Measurements from ENCODE around the gene SGSM2. TPM values are rescaled to one million over a fixed set of nuclear protein-coding genes. Genes with fewer than 3 reads are reported as not detected.
A peak's percentile ranks its signal among the peaks of the same experiment; 100 is the strongest.

SGSM2 gene
- total and polyA plus RNA-seq, 2 experiments from 2014 or later = 99.3 to 106 TPM

DNA sequence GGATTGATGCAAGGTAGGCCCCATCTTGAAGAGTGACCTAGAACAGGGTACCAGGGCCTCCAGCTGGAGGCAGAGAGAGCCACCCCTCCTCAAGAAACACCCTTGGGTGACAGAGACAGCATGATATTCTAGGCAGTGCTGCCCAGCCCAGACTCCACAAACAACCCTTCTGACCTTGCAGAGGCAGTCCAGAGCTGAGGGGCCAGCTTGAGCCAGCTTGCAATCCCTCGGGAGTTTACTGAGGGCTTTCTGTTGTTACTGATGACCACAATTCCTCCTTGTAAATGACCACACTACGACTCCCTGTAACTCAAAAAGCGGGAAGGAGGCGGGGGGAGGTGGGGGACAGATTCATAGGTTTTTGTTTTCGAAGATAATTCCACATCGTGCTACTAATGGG is 82.2 kb downstream of the SGSM2 start:
- TF ChIP-seq, protein P1, sequence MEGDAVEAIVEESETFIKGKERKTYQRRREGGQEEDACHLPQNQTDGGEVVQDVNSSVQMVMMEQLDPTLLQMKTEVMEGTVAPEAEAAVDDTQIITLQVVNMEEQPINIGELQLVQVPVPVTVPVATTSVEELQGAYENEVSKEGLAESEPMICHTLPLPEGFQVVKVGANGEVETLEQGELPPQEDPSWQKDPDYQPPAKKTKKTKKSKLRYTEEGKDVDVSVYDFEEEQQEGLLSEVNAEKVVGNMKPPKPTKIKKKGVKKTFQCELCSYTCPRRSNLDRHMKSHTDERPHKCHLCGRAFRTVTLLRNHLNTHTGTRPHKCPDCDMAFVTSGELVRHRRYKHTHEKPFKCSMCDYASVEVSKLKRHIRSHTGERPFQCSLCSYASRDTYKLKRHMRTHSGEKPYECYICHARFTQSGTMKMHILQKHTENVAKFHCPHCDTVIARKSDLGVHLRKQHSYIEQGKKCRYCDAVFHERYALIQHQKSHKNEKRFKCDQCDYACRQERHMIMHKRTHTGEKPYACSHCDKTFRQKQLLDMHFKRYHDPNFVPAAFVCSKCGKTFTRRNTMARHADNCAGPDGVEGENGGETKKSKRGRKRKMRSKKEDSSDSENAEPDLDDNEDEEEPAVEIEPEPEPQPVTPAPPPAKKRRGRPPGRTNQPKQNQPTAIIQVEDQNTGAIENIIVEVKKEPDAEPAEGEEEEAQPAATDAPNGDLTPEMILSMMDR (IDR thresholded peaks at IDR 0.05; ENCODE audit: low read depth, low read length) = no peak
- peak overlapping the region; percentile 12 for H3K27ac ChIP-seq
- H3K4me3 ChIP-seq = no peak overlapping the region
- peaks cover 6% of the 10 kb centered on the region for H3K4me1 ChIP-seq (ENCODE audit: low read depth)
- H3K36me3 ChIP-seq = peaks cover 10% of the 10 kb centered on the region
- no peaks in the 10 kb centered on the region for H3K27me3 ChIP-seq
- DNase-seq (ENCODE audit: low read depth in 1 of 2, low spot score in 1 of 2) = no peak
- H3K9me3 ChIP-seq (ENCODE audit: low read depth) = no peaks in the 10 kb centered on the region

DNA sequence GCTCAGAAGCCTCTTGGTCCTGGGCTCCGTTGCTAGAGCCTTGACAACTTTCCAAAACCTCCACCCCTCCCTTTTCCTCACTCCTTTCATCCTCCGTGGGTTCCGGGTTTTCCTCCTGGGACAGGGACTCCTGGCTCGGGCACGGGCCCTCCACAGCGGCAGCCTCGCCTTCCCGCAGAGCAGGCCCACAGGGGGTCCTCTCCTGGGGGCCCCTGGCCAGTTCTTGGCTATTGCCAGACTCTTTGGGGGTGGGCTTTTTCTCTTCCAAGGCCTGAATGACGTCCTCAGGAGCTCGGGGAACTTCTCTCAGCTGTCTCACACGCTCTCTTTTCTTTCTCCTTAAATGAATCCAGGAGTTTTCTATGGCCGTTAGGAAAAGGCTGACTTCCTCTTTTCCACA is 82.9 kb downstream of the SGSM2 start:
- Histone ChIP-seq H3K27ac (no peak overlapping the region), H3K36me3 (peaks cover 10% of the 10 kb centered on the region), H3K4me3 (no peak overlapping the region), H3K4me1 (ENCODE audit: low read depth) (peaks cover 6% of the 10 kb centered on the region), H3K9me3 (ENCODE audit: low read depth) (no peaks in the 10 kb centered on the region), H3K27me3 (no peaks in the 10 kb centered on the region)
- TF ChIP-seq, protein P1 (IDR thresholded peaks at IDR 0.05; ENCODE audit: low read depth, low read length) = no peak
- DNase-seq (ENCODE audit: low read depth in 1 of 2, low spot score in 1 of 2) = no peak

DNA sequence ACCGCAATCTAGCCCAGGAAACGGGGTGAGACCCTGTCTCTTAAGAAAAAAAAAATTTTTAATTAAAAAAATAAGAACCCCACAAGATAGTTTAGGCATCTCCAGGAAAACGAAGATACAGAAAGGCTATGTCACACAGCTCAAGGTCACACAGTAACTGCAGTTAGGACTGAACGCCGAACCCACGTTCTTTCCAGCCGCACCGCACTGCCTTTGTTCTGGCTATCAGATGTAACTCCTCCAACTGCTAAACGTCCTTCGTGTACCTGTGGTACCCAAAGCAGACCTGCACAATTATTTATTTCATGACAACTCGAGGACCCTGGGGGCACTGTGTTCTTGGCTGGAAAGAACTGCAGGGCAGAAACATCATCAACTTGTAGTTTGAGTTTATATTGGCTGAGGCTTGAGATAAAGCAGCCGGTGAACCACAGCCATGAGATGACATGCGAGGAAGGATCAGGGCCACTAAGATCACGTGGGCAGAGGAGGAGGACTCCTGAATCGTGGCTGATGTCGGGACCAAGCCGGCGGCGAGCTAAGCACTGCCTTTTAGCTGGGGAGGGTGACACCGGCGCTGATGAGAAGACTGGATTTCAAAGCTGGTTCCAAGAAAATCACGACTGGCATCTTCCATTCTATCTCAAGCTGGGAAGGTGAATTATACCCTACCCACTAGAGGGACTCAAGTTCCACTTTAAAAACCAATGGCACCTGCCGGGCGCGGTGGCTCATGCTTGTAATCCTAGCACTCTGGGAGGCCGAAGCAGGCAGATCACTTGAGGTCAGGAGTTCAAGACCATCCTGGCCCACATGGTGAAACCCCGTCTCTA is 84.2 kb downstream of the SGSM2 start:
- H3K27me3 ChIP-seq = no peaks in the 10 kb centered on the region
- H3K4me1 ChIP-seq (ENCODE audit: low read depth) = peaks cover 3% of the 10 kb centered on the region
- no peaks in the 10 kb centered on the region for H3K9me3 ChIP-seq (ENCODE audit: low read depth)
- no peak overlapping the region for H3K27ac ChIP-seq
- TF ChIP-seq, protein P1 (IDR thresholded peaks at IDR 0.05; ENCODE audit: low read depth, low read length) = peak; percentile 4
- H3K4me3 ChIP-seq = no peak overlapping the region
- peaks cover 10% of the 10 kb centered on the region for H3K36me3 ChIP-seq
- DNase-seq (ENCODE audit: low read depth in 1 of 2, low spot score in 1 of 2) = no peak

DNA sequence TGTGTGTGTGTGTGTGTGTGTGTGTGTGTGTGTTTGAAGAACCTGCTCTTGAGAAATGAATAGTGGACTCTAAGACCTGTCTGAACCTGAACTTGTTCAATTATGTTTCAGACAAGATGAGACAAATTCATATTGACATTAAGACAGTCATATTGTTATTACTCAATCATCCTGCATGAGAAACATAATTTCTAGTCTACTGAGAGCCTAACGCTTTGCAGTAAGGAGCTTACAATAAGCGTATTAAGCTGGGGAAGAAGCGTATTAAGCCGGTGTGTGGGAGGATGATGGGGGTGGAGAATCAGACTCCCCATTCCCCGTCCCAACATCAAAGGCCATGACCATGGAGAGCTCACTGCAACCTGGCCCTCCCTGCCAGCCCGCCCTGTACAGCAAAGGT is 86.0 kb downstream of the SGSM2 start:
- DNase-seq (ENCODE audit: low read depth in 1 of 2, low spot score in 1 of 2) = no peak
- Histone ChIP-seq H3K27ac (no peak overlapping the region), H3K4me1 (ENCODE audit: low read depth) (no peaks in the 10 kb centered on the region), H3K27me3 (no peaks in the 10 kb centered on the region), H3K9me3 (ENCODE audit: low read depth) (no peaks in the 10 kb centered on the region), H3K36me3 (peaks cover 10% of the 10 kb centered on the region), H3K4me3 (no peak overlapping the region)
- TF ChIP-seq, protein P1 (IDR thresholded peaks at IDR 0.05; ENCODE audit: low read depth, low read length) = no peak

DNA sequence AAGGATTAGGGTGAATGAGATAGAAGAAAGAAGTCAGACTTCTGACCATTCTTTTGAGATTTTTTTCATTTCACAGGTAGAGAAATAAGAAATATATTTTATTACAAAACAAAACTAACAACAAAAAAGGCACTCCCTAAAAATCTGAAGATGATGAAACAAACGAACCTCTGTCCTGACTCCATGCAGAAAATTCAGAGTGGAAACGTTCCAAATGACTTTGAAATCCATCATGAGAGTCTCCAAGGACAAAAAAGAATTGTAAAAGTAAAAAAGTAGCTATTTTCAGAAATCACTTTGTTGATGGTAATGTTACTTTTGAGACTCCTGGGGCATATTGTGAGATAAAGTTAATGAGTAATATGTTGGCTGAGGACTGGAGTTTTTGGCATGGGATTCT is 89.9 kb downstream of the SGSM2 start:
- no peak overlapping the region for H3K4me3 ChIP-seq
- TF ChIP-seq, protein P1 (IDR thresholded peaks at IDR 0.05; ENCODE audit: low read depth, low read length) = no peak
- H3K36me3 ChIP-seq = no peaks in the 10 kb centered on the region
- no peaks in the 10 kb centered on the region for H3K27me3 ChIP-seq
- H3K9me3 ChIP-seq (ENCODE audit: low read depth) = no peaks in the 10 kb centered on the region
- H3K4me1 ChIP-seq (ENCODE audit: low read depth) = no peaks in the 10 kb centered on the region
- no peak for DNase-seq (ENCODE audit: low read depth in 1 of 2, low spot score in 1 of 2)
- no peak overlapping the region for H3K27ac ChIP-seq
